HepG2 (cell line): ENCODE results near the gene PAFAH1B1. TPM values are rescaled to one million over a fixed set of nuclear protein-coding genes. Genes with fewer than 3 reads are reported as not detected.

Experiments used
- ATAC-seq: fragments of 200-7000 bp; cut with Tn5 transposase; 3 replicates; pipeline ENCODE4 v1.9.1; 2020; ENCODE audit warnings: mild to moderate bottlenecking, moderate library complexity
- BruUV-seq: library from RNA; stranded (reverse); fragments of 400-500 nt; replicated peaks from 2 replicates; lab custom pipeline; 2021; lab: Mats Ljungman, UMichigan
- CTCF ChIA-PET: fragments of 300-600 bp; formaldehyde crosslinking; extraction: SDS; loops from one replicate; lab custom pipeline; 2021; ENCODE audit warnings: low total read pairs, inconsistent platforms, low intra/inter-chr PET ratio; lab: Yijun Ruan, JAX
- POLR2A ChIA-PET: fragments of 350-600 bp; sonication (Branson Sonifier 250); formaldehyde crosslinking; loops from one replicate; lab custom pipeline; 2020; ENCODE audit warnings: antibody characterized with exemption, inconsistent platforms; lab: Yijun Ruan, JAX
- DNase-seq: peaks from one replicate; pipeline ENCODE4 v3.0.0-alpha.2; 2015; ENCODE audit warnings: low spot score
- FAIRE-seq: peaks from 3 replicates; lab custom pipeline; 2011; peaks lifted over from hg19 to GRCh38; lab: Jason Lieb, UNC
- H2AFZ ChIP-seq: one replicate; pipeline ENCODE4 v1.6.1; 2011; ENCODE audit warnings: low read length, inconsistent platforms
- H3K27ac ChIP-seq: fragments of 300-600 bp; 3 replicates; pipeline ENCODE4 v1.8.0; 2011; ENCODE audit warnings: mixed run types, mild to moderate bottlenecking, mixed read lengths, low read length, inconsistent platforms; ENCODE audit not compliant: insufficient read depth; ENCODE audit errors: extremely low read length
- H3K27me3 ChIP-seq, 2 experiments: fragments of 200-600 bp in 1 of 2; 2 replicates in 1 of 2; 3 replicates in 1 of 2; pipeline versions ENCODE4 v1.6.0 to v1.8.0; 2011; ENCODE audit warnings: low read length in 2 of 2, mild to moderate bottlenecking in 2 of 2, moderate library complexity in 2 of 2, inconsistent platforms in 1 of 2; ENCODE audit not compliant: insufficient read depth in 2 of 2, control insufficient read depth in 1 of 2
- H3K36me3 ChIP-seq, 2 experiments: fragments of 200-600 bp in 1 of 2; replicated peaks in 1 of 2; 2 replicates in 1 of 2; 3 replicates in 1 of 2; pipeline versions ENCODE4 v1.5.1 to v1.8.0; 2011; ENCODE audit warnings: low read length in 2 of 2, inconsistent platforms in 1 of 2; ENCODE audit not compliant: insufficient read depth in 2 of 2, control insufficient read depth in 1 of 2
- H3K4me1 ChIP-seq: 2 replicates; pipeline ENCODE4 v1.5.1; 2012; ENCODE audit warnings: low read length, inconsistent platforms; ENCODE audit not compliant: insufficient read depth
- H3K4me2 ChIP-seq: 2 replicates; pipeline ENCODE4 v1.6.0; 2011; ENCODE audit warnings: low read depth, low read length, inconsistent platforms
- H3K4me3 ChIP-seq, 3 experiments: fragments of 200-600 bp in 1 of 3; sonication (generic), shearing (Covaris generic) in 1 of 3; replicated peaks in 1 of 3; 2 replicates each; pipeline ENCODE4 v1.5.1; 2011 to 2016; ENCODE audit warnings: low read length in 3 of 3, inconsistent platforms in 2 of 3, low read depth in 2 of 3, mild to moderate bottlenecking in 2 of 3, control low read depth in 1 of 3, mixed read lengths in 1 of 3; ENCODE audit not compliant: insufficient read depth in 1 of 3
- H3K79me2 ChIP-seq: one replicate; pipeline ENCODE4 v1.6.1; 2011; ENCODE audit warnings: low read length, inconsistent platforms; ENCODE audit not compliant: insufficient read depth
- H3K9ac ChIP-seq: 2 replicates; pipeline ENCODE4 v1.6.0; 2011; ENCODE audit warnings: mild to moderate bottlenecking, low read depth, low read length, inconsistent platforms; ENCODE audit not compliant: insufficient read depth
- H3K9me3 ChIP-seq: 2 replicates; pipeline ENCODE4 v1.5.1; 2012; ENCODE audit warnings: mild to moderate bottlenecking, low read length
- H4K20me1 ChIP-seq: 2 replicates; pipeline ENCODE4 v1.6.0; 2011; ENCODE audit warnings: inconsistent platforms, mild to moderate bottlenecking, low read length, moderate library complexity; ENCODE audit not compliant: insufficient read depth
- ARNTL ChIP-seq: sonication (generic); formaldehyde crosslinking; IDR thresholded peaks from 2 replicates; pipeline ENCODE4 v1.4.0; 2020; ENCODE audit warnings: mild to moderate bottlenecking, missing genetic modification reagents
- BORCS8-MEF2B ChIP-seq: sonication (generic); formaldehyde crosslinking; IDR thresholded peaks from 2 replicates; pipeline ENCODE4 v1.8.0; 2022; ENCODE audit warnings: mild to moderate bottlenecking, missing genetic modification reagents
- ELF3 ChIP-seq: IDR thresholded peaks from 2 replicates; pipeline ENCODE4 v1.6.1; 2016; ENCODE audit warnings: missing genetic modification reagents, missing compliant biosample characterization
- GTF2F1 ChIP-seq: fragments of 150-350 bp; IDR thresholded peaks from 2 replicates; pipeline ENCODE4 v1.6.1; 2014; ENCODE audit warnings: low read length
- HNRNPLL ChIP-seq: fragments of 200-400 bp; formaldehyde crosslinking; IDR thresholded peaks from 2 replicates; pipeline ENCODE4 v1.6.1; 2017; ENCODE audit warnings: mild to moderate bottlenecking, low read depth, low read length; ENCODE audit not compliant: poor library complexity, severe bottlenecking
- POLR2G ChIP-seq: fragments of 200-400 bp; formaldehyde crosslinking; IDR thresholded peaks from 2 replicates; pipeline ENCODE4 v1.6.1; 2018; ENCODE audit warnings: mild to moderate bottlenecking, low read depth, low read length, moderate library complexity
- SMARCC2 ChIP-seq: fragments of 450-650 bp; IDR thresholded peaks from 2 replicates; pipeline ENCODE4 v1.6.1; 2017; ENCODE audit warnings: antibody characterized with exemption, mild to moderate bottlenecking
- SRSF4 ChIP-seq: fragments of 200-400 bp; formaldehyde crosslinking; IDR thresholded peaks from one replicate; pipeline ENCODE4 v1.6.1; 2018; ENCODE audit warnings: mild to moderate bottlenecking, low read depth, low read length, moderate library complexity; ENCODE audit not compliant: poor library complexity, severe bottlenecking
- TBX2 ChIP-seq: sonication (generic); formaldehyde crosslinking; IDR thresholded peaks from 2 replicates; pipeline ENCODE4 v1.5.0; 2020; ENCODE audit warnings: missing genetic modification reagents, mild to moderate bottlenecking, borderline replicate concordance
- ZNF136 ChIP-seq: sonication (generic); formaldehyde crosslinking; IDR thresholded peaks from 2 replicates; pipeline ENCODE4 v1.8.1; 2022; ENCODE audit warnings: low read depth, mild to moderate bottlenecking, moderate library complexity, missing genetic modification reagents
- ZNF292 ChIP-seq: sonication (generic); formaldehyde crosslinking; IDR thresholded peaks from 2 replicates; pipeline ENCODE4 v1.8.1; 2022; ENCODE audit warnings: mild to moderate bottlenecking, low read depth, missing genetic modification reagents, borderline replicate concordance
- ZNF431 ChIP-seq: sonication (generic); formaldehyde crosslinking; IDR thresholded peaks from 2 replicates; pipeline ENCODE4 v1.9.0; 2022; ENCODE audit warnings: missing genetic modification reagents, low read depth, mild to moderate bottlenecking, borderline replicate concordance
- WGBS: methylation state at CpG from one replicate; pipeline ENCODE4 v1.1.6; 2017; ENCODE audit warnings: low lambda C conversion rate; 5-methylcytosine and 5-hydroxymethylcytosine counted together
- in situ Hi-C: cut with HindIII; loops from 2 replicates; pipeline ENCODE4 v1.10.0; 2017; ENCODE audit warnings: low pct_unique_long_range_greater_than_20kb; ENCODE audit not compliant: extremely low pct_ligation_motif_present
- intact Hi-C: fragments of 100-400 bp; cut with micrococcal nuclease; formaldehyde crosslinking; loops from one replicate; pipeline ENCODE4 v1.10.0; 2022; ENCODE audit not compliant: unreplicated experiment
- polyA plus RNA-seq, 8 experiments: library from polyadenylated mRNA; depleted of rRNA in 3 of 8; stranded (reverse) in 7 of 8; unstranded in 1 of 8; fragments of >200 nt; fragmentation: Illumina TruSeq in 4 of 8; extraction: Trizol in 4 of 8; gene quantifications; 2 replicates each; pipeline versions ENCODE4 v1.2.1 to v1.2.3, GENCODE V29; 2011 to 2016; ENCODE audit warnings: low read depth in 4 of 8, missing spikeins in 1 of 8, mixed read lengths in 1 of 8; ENCODE audit not compliant: insufficient read depth in 1 of 8
- total RNA-seq, 5 experiments: library from RNA; depleted of rRNA; stranded (reverse); fragments of >200 nt; fragmentation: Illumina TruSeq; extraction: Trizol; gene quantifications; 2 replicates each; pipeline ENCODE4 v1.2.3, GENCODE V29; 2016; ENCODE audit warnings: low read depth in 1 of 5
- TF ChIP-seq, protein P1 (sequence below): sonication (generic); formaldehyde crosslinking; IDR thresholded peaks from 2 replicates; pipeline ENCODE4 v1.4.0; 2020; ENCODE audit warnings: missing genetic modification reagents
- TF ChIP-seq, protein P2 (sequence below): sonication (generic); formaldehyde crosslinking; IDR thresholded peaks from 2 replicates; pipeline ENCODE4 v1.5.0; 2020; ENCODE audit warnings: missing genetic modification reagents, mild to moderate bottlenecking, borderline replicate concordance

The PAFAH1B1 gene
- total and polyA plus RNA-seq, 2 of the 13 experiments (the other 11 are each of a cell fraction or from before 2014, with no cell fraction given), result 46.0 to 64.9 TPM

DNA sequence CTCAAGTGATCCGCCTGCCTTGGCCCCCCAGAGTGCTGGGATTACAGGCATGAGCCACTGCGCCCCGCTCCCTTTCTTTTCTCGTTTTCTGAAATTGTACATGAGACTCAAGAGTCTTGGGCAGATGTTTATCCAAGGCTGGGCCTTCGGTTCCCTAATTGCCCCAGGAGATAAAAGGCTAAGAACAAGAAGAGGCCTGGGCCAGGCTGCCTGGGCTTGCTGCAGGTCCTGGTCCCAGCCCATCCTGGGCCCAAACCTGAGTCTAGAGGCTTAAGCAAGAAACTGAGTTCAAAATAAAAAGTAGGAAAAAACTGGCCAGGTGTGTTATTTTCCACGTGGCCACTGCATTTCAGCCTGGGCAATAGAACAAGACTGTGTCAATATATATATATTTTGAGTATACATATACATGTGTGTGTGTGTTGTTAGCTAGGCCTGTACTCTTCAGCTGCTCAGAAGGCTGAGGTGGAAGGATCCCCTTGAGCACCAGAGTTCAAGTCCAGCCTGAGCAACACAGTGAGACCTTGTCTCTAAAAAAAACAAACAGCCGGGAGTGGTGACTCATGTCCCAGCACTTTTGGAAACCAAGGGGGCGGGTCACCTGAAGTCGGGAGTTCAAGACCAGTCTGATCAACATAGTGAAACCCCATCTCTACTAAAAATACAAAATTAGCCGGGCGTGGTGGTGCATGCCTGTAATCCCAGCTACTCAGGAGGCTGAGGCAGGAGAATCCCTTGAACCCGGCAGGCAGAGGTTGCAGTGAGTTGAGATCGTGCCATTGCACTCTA, 124.9 kb downstream of the PAFAH1B1 start (continued):
- TF ChIP-seq GTF2F1, result no peak

DNA sequence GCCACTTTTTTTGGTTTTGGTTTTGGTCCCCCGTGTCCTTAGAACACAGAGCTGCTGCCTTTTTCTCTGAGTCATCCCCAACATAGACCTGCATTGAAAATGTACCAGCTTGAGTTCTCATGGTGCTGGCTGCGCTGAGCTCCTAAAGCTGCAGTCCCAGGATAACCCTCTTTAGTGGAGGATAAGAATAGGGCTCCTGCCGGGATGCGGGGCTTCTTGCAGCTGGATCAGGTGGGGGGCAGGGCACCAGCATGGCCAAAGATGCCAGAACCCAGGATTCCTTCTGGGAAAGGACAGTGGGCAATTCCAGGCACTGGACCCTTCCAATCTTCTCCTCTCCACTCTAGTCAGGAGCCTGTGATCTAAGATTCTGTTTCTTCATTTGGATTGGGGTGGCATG, 126.4 kb downstream of the PAFAH1B1 start:
- H3K4me2 ChIP-seq, result no peak overlapping the region
- peaks cover 7 to 10% of the 10 kb centered on the region in 2 experiments; a peak in 3 of 5 replicates for H3K27me3 ChIP-seq
- no peak overlapping the region for H3K9ac ChIP-seq
- no peak for FAIRE-seq
- in situ Hi-C loops (no loop called here), intact Hi-C loops (no loop called here)
- no peak for DNase-seq
- H3K27ac ChIP-seq, result no peak overlapping the region
- BruUV-seq, result no TSS peak
- H3K79me2 ChIP-seq, result no peaks in the 10 kb centered on the region
- H4K20me1 ChIP-seq, result no peaks in the 10 kb centered on the region
- ChIA-PET CTCF (no interaction called here), POLR2A (no interaction called here)
- H3K9me3 ChIP-seq, result no peaks in the 10 kb centered on the region
- H3K36me3 ChIP-seq, result no peaks in the 10 kb centered on the region
- H3K4me3 ChIP-seq, result no peak overlapping the region
- peaks cover 20% of the 10 kb centered on the region for H3K4me1 ChIP-seq
- no peak overlapping the region for H2AFZ ChIP-seq
- no peak for ATAC-seq
- WGBS, result 57% methylated on average over 4 of the region's 4 CpGs
- TF ChIP-seq, protein P1, sequence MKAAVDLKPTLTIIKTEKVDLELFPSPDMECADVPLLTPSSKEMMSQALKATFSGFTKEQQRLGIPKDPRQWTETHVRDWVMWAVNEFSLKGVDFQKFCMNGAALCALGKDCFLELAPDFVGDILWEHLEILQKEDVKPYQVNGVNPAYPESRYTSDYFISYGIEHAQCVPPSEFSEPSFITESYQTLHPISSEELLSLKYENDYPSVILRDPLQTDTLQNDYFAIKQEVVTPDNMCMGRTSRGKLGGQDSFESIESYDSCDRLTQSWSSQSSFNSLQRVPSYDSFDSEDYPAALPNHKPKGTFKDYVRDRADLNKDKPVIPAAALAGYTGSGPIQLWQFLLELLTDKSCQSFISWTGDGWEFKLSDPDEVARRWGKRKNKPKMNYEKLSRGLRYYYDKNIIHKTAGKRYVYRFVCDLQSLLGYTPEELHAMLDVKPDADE (CRISPR knock-in tag), result no peak
- TF ChIP-seq BORCS8-MEF2B (CRISPR knock-in tag), result no peak
- TF ChIP-seq TBX2 (CRISPR knock-in tag), result no peak
- TF ChIP-seq, protein P2, sequence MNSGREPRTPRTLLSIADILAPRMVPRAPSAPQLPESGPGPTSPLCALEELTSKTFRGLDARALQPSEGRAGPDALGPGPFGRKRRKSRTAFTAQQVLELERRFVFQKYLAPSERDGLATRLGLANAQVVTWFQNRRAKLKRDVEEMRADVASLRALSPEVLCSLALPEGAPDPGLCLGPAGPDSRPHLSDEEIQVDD, result no peak
- no peak for TF ChIP-seq ELF3 (CRISPR knock-in tag)
- no peak for TF ChIP-seq HNRNPLL
- no peak for TF ChIP-seq ZNF136 (CRISPR knock-in tag)
- no peak for TF ChIP-seq ZNF292 (CRISPR knock-in tag)
- TF ChIP-seq SMARCC2, result no peak
- no peak for TF ChIP-seq ARNTL (CRISPR knock-in tag)
- TF ChIP-seq SRSF4, result no peak
- no peak for TF ChIP-seq ZNF431 (CRISPR knock-in tag)
- no peak for TF ChIP-seq POLR2G
